Amygdala (tissue), 56 donors: ENCODE measurements around the gene CEP131.
A peak's percentile ranks its signal among the peaks of the same experiment; 100 is the strongest.

Source experiments
- DNase-seq, 56 donors: peaks; one replicate each; lab custom pipeline; 2025; lab: John Stamatoyannopoulos, UW

CEP131 gene

DNA sequence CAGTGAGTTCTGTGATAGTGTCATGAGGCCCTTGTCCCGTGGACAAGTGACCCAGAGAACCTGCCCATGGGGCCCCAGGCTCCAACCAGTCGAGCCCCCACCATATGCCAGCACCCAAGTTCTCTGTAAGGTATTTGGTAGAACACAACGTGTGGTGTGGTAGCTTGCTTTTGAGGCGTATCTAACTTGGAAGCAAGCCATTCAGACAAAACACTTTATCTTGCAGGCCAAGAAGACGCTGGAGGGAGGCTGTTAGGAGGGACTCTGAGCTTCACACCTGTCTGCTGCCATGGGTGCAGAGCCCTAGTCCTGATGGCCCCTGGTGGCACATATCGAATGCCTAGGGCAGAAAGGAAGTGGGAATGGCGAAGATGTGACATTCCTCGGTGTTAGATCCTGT, 18.0 kb upstream of the CEP131 start:
- no peak for DNase-seq

DNA sequence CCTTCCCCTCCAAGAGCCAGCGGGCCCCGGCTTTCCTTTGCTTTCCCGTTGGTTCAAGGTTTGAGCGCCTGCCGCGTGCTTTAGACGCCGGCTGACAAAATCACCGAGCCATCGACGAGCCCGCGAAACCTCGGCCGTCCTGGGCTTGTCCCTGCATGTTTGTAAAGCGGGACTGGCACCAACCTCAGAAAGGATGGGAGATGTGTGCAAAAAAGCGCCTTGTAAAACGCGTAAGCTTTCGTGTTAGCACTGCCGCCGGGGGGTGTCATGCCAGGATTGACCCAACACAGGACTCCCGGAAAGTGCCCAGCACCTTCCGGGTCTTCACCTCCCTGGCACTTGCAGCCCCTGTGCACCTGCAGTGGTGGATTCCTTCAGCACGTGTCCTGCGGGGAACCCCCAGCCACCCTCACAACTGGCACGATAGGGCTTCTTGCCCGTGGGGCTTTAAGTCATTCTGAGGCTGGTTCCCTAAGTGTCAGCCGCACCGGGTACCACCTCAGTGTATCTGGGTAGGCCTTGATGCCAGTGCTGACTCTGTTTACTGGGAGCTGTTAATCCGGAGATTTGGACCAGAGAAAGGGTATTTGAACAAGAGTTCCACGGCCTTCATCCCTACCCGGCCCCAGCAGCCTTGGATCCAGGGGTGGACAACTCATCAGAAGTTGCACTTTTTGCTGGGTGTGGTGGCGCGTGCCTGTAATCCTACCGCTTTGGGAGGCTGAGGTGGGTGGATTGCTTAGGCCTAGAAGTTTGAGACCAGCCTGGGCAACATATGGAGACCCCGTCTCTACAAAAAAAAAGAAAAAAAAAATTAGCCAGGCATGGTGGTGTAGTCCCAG, 17.2 kb upstream of the CEP131 start:
- DNase-seq: peak in 2 of 56 donors; percentile 22 to 41

DNA sequence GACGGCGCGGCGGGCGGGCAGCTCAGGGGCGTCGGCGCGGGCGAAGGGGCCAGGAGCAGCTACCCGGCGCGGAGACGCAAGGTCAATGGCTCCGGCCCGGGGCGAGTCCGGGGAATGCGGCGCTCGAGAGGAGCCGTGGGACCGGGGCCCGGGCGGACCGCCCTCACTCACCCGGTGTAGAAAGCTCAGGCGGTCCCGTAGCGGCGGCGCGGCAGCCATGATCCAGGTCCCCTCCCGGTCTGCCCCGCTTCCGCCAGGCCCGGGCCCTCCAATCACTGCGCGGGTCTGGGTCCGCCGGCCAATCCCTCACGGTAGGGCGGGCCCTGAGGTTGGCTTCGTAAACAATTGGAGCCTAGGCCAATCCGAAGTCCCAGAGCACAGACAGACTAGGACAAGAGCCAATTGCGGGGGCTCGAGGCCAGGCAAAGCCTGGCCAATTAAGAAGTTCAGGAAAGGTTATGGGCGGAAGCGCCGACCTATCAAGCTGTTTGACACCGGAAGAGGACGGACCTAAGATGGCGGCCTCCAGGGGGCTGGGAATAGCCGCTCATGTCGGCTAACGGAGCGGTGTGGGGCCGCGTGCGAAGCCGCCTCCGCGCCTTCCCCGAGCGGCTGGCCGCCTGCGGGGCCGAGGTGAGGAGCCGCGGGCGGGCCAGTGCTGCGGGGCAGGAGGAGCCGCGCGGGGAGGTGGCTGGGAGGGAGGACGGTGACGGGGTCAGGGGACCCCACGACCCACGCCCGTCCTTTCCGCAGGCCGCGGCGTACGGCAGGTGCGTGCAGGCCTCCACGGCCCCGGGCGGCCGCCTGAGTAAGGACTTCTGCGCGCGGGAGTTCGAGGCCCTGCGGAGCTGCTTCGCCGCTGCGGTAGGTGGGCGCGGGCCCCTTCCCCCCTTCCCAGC, 16.3 kb upstream of the CEP131 start, which contains the start of the genes NDUFAF8 and TEPSIN:
Gene NDUFAF8, plus strand, starts transcription at position 504 of the 899 bp plus-strand sequence. Its CDS starts 46 bp downstream, at position 550.
Gene TEPSIN, minus strand, starts transcription at position 241 of the 899 bp plus-strand sequence. Its CDS starts 22 bp downstream, at position 219.
- peak; percentile 70 to 99 (median 97) for DNase-seq

DNA sequence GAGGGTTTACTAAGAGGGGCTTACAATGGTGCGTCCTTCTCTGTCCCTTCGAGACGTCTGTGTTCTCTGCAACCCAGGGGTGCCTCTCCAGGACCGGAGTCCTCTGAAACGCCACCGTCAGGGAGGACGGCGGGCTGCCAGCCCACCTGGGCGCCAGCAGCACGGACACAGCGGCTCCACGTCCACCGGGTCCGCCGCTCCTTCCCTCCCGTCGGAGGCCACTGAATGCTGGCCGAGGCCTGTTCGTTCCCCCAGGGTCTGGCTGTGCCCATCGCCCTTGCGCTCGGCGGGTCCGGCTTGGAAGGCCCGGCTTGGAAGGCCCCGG, 15.7 kb upstream of the CEP131 start:
- DNase-seq: no peak

DNA sequence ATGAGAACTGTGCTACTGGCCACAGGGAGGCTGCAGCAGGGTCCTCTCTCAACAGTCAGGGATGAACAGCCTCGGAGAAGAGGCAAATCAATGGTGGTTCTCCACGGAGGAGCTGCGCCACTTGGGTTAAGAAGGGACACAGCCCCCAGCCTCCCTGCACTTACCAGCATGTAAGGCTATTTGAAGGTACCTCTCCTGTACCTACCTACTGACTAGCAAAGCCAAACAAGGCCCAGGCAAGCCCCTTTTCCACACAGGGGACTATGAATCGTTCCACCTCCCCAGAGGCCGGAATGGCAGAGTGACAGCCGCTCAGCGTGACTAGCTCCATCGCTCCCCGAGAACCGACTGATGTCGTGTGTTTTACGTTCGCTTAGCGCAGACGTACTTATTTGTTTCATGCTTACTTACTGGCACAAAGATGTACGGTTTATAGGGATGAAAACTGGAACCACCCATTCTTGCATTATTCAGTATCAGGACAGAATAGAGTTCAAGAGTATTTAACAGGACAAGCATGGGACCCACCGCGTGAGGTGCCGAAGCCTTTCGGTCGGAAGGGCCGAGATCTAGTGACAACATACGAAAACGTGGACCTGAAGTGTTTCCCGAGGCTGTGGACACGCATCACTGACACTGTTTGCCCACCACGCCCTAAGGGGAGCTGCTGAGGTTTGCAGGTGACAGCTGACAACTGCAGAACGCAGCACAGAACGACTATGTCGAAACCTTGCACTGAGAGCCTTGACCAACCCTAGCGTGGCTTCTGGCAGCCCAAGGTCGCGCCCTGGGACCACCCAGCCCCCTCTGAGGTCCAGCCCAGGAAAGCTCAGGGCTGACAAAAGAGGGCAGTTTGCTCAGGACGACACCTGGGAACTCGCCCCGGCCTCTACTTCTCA, 15.1 kb upstream of the CEP131 start:
- no peak for DNase-seq

DNA sequence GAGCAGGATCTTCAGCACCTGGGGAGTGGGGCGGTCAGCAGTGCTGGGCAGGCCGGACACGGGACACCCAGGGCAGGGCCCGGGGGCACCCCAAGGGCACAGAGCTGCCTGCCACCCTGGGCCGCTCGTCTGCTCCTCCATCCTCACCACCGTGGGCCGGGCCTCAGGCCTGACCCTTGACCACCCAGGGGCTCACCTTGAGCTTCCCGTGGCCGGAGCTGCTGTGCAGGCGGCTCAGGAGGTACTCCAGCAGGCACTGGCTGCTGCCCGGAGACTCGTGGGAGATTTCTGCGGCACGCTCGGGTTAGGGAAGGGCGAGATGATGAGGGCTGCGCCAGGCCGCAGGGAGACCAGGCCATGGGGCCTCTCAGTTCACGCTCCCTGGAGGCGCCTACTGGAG, 14.0 kb upstream of the CEP131 start:
- DNase-seq: no peak

DNA sequence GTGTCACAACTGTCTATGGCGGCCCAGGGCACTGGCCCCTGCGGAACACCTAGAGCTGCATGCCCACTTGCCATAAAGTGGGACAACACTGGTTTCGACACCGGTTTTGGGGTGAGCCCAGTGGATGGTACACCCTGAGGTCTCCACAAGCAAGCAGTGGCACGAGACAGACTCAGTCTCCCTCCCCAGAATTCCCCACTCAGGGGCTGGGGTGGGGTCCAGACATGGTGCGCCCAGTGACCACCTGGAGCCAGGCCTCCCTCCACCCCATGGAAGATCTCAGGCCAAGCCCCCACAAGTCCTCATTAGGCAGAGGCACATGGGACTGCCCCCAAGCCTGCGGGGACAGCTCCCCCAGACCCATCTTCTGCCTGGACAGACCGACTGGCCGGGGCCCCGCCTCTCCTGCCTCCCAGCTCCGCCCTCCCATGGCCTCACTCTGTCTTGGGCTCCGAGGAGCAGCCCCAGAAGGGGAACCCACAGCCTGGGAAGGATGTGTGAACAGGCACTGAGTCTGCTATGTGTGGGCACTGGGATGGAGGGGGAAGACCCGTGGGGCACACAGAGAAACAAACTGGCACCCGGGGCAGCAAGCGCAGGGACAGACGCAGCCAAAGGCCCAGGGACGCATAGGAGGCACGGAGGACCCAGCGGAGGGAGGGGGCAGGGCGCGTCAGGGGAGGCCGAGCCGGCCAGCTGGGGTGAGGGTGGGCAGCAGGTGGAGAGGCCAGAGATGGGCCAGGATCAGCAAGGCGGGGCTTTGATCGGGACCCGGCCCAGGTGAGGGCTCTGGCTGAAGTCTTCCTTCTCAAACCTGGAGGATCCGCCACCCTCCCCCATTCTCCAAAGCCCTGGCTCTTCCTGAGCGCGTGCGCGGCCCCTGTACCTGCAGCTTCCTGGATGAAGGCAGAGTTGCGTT, 13.3 kb upstream of the CEP131 start:
- no peak for DNase-seq

DNA sequence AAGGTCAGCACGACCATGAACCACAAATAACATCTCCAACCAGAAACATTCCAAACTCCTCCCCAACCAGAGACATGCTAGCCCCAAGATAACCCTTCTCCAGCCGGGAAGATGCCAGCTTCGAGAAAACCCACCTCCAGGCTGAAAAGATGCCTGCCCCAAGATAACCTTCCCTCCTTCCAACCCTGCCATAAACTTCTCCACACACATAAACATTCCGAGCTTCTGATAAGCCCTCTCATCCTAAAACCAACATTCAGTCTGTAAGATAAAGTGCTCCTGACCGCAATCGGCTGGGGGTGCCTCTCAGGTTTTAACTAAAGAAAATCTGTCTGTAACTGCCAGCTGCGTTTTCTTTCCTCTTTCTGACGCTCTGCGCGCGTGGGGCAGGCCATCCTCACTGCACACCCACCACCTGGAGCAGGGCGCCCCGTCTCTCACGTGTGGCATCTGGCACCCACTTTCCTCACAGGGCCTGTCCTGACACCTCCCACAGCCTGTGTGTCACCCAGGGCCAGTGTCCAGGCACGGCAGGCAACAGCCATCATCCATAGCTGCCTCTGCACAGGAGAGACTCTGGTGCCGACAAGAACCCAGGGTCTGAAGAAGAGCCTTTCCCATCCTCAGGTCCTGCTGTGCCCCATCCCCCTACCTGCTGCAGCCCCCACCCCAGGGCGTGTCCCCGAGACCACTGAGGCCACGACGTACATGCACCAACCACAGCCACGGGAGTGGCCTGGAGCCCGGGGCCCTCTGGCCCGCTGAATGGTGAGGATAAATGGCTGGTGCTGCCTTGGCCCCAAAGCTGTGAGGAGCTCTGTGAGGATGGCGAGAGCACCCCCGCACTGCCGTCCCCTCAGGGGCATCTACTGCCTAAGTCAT, 12.4 kb upstream of the CEP131 start:
- no peak for DNase-seq

DNA sequence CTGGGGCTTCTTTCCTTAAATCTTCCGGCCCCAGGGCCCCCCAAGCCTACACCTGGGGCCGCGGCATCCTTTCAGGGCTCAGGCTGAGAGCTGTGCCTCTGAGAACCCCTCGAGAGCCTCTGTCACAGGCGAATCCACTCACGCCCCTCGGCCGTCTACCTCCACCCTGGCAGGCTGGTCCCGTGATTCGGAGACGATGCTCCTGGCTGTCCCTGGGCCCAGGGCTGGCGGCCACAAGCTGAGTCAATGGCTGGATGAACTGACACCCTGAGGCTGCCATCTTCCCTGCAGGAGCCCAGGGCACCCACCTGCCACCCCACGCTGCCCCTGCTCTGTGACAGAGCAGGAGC, 11.7 kb upstream of the CEP131 start:
- no peak for DNase-seq

DNA sequence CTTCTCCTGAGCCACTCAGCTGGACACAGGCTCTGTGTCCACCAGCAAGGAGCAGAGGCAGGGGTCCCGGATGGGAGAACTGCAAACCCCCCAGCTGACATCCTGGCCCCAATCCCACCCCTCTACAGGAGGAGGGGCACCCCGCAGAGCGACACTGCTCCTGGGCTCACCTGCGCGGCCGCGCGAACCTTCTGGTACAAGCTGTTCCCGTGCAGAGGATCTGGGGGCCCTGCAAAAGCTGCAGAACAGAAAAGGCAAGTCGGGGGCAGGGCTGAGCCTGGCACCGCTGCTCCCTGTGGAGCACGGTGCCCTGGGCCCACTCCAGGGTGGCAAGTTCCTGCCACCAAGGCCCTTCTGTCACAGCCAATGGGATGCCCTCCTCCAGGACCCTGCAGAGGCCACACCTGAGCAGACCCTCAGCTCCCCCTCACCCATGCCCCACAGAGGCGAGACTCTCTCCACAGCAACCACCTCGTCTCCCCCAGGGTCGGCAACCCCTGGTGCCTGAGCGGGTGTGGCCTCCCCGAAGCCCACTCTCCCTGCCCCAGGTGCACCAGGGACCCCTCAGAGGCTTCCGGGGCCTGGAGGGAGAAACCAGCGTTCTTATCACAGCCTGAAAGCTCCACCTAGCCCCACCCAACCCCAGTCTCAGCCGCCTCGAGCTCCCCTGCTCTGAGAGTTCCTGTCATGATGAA, 11.2 kb upstream of the CEP131 start:
- DNase-seq: no peak

DNA sequence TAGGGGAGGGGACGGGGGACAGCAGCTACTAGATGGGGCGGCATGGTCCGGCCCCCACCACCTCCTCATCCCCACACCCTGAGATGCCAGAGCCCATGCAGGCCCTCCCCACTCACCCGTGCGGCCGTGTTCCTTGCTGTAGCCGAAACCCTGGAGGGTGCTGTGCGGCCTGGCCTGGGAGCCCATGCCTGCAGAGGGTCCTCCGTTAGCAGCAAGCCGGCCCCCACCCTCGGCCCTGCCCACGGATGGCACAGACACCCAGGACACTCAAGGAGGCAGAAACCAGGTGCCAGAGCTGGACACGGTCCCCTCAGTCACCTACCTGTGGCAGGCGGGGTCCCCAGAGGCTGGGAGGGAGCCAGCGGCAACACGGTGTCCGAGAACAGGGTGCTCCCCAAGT, 10.6 kb upstream of the CEP131 start:
- DNase-seq: no peak

DNA sequence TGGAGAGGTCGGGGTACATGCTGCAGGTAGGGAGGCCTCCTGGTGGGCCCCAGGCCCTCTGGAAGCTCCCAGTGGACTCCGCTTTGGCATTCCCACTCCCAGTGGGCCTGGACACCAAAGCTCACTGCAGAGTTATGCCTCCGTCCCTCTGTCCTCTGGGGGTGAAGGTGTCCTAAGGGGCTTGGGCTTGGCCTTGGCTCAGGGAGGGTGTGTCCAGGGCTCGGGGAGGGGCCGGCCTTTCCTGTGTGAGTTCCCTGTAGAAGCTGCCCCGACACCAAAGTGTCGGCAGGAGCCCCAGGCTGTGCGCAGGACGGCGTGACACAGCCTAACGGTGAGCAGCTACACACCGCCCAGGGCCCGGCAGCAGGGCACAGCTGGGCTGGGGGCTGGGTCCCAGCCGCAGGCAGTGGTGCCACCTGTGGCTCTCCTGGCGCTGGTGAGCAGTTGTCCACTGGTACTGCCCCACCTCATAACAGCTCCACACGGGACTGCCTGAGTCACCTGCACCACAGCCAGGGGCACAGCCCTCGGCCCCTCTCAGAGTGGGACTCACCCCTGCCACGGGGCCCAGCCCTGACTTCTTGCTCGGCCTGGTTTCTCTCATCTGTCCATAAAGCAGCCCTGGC, 10.0 kb upstream of the CEP131 start:
- DNase-seq: no peak

DNA sequence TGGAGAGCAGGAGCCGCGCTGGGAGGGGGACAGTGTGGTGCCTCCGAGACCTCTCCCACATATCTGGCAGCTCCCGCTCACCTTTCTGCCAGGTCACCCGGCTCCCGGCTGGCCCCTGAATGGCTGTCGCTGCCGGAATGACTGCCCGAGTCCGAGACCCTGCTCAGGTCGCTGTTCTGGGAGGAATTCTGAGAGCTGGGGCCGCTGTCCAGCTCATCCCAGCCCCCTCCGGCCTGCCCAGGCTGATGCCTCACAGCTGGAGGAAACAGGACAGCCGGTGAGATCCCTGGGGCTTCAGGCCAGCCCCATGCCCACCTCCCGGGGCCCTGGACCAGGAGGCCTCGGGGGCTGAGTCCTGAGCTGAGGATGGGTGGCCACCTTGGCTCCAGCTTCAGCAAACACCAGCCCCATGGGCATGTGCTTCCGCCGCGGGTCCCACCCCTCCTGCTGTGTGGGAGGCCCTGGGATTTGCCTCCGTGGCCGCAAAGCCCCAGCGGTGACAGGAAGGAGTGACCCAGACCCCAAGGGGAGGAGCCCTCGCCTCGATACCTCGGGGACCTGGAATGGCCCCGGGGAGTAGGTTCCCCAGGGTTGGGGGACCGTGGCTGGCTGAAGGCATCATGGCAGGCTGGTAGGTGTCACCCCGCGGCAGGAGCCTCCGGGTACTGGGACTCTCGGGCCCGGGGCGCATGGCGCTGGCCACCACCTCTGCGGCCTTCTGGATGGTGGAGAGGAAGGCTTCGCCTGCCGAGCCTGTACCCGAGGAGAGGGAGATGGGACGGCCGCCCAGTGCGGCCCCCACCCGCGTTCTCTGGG, 9.2 kb upstream of the CEP131 start:
- no peak for DNase-seq

DNA sequence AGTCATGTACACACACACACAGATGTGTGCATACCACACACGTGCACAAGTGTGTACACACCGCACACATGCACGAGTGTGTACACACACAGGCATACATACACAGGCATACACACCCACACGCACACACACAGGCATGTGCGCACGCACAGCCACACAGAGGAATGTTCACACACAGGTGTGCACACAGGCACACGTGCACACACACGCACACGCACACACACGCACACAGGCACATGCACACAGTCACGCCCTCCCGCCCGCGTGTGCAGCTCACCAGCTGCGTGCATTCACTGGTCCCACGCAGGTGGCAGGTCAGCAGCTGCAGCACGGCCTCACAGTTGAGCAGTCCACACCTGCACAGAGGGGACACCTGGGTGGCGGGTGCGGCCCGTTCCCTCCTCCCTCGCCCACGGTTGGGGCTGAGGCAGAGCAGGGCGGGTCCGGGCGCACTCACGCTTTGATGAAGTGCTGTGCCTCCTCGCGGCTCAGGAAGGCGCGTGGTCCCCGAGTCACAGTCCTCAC, 8.4 kb upstream of the CEP131 start:
- no peak for DNase-seq

DNA sequence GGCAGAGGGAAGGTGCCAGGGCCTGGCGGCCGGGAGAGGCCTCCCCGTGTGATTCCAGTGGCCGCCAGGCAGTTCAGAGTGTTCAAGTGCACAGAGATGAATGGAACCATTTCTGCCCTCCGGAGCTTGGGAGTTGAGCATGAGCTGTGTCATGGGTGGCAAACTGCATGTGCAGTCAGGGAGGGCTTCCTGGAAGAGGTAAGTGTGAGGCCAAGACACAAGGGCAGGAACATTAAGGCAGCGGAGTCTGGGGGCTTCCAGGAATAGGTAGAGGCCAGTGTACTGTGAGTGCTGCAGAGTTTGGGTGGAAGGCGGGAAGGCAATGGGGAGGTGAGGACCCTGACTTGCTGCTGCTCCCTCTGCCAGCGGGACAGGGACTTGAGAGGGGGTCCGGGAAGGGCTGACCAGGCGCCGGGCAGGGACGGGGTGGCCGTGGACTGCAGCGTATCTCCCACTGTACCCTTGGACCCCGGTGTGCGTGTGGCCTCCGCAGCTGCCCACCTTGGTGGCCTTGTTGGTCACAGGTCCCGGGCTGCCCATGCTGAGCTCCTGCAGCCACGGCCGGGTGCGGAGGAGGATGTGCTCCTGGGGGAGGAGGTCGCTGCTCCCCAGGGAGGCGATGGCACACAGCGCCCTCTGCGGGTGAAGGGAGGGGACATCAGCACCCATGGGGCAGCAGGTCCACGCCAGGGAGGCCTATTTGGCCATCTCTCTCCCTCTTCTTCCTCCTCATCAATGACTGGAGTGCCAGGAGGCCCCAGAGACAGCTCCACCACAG, 7.5 kb upstream of the CEP131 start:
- no peak for DNase-seq

DNA sequence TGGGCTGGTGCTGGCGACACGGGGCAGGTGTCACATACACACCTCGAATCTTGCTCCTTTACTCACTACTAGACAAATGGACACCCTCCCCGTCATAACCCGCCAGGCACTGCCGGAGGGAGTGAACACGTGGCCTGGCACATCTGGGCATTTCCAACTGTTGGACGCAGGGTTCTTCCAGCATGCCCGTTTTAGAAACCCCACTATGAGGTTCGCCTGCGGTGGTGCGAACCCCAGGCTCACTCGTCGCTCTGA, 6.8 kb upstream of the CEP131 start:
- DNase-seq: no peak
